ENCODE results near the gene STPG1. TPM values are rescaled to one million over a fixed set of nuclear protein-coding genes. Genes with fewer than 3 reads are reported as not detected.

Gene STPG1
- total RNA-seq, 2 donors from 2014 or later, result 9.8 to 10.8 TPM

GRCh38 chr1:24341260-24341659 is 72.3 kb downstream of the STPG1 start:
- no peak for DNase-seq (ENCODE audit: low spot score)
- WGBS, result 88% methylated on average over 8 of the region's 8 CpGs
- Histone ChIP-seq H3K36me3 (no peaks in the 10 kb centered on the region), H3K4me1 (replicated peaks) (peaks cover 9% of the 10 kb centered on the region), H3K27me3 (replicated peaks; ENCODE audit: insufficient read depth) (no peaks in the 10 kb centered on the region), H3K9me3 (no peaks in the 10 kb centered on the region), H3K27ac (no peak overlapping the region), H3K4me3 (no peak overlapping the region)
- intact Hi-C loops (cut with DNase I), result no loop called here
- TF ChIP-seq CTCF (IDR thresholded peaks at IDR 0.05) (no peak), POLR2AphosphoS5 (IDR thresholded peaks at IDR 0.05) (no peak), POLR2A (IDR thresholded peaks at IDR 0.05) (no peak)

GRCh38 chr1:24340770-24341169 is 72.8 kb downstream of the STPG1 start:
- intact Hi-C loops (cut with DNase I), result no loop called here
- H3K36me3 ChIP-seq, result no peaks in the 10 kb centered on the region
- TF ChIP-seq POLR2A (IDR thresholded peaks at IDR 0.05), result no peak
- TF ChIP-seq POLR2AphosphoS5 (IDR thresholded peaks at IDR 0.05), result no peak
- no peak for TF ChIP-seq CTCF (IDR thresholded peaks at IDR 0.05)
- no peaks in the 10 kb centered on the region for H3K27me3 ChIP-seq (replicated peaks; ENCODE audit: insufficient read depth)
- 73% methylated on average over 8 of the region's 8 CpGs for WGBS
- peaks cover 6% of the 10 kb centered on the region for H3K4me1 ChIP-seq (replicated peaks)
- no peak for DNase-seq (ENCODE audit: low spot score)
- H3K4me3 ChIP-seq, result no peak overlapping the region
- no peak overlapping the region for H3K27ac ChIP-seq
- no peaks in the 10 kb centered on the region for H3K9me3 ChIP-seq

GRCh38 chr1:24339996-24340395 is 73.6 kb downstream of the STPG1 start:
- intact Hi-C loops (cut with DNase I), result no loop called here
- Histone ChIP-seq H3K27ac (no peak overlapping the region), H3K9me3 (no peaks in the 10 kb centered on the region), H3K4me1 (replicated peaks) (no peaks in the 10 kb centered on the region), H3K36me3 (no peaks in the 10 kb centered on the region), H3K4me3 (no peak overlapping the region), H3K27me3 (replicated peaks; ENCODE audit: insufficient read depth) (no peaks in the 10 kb centered on the region)
- TF ChIP-seq POLR2A (IDR thresholded peaks at IDR 0.05) (no peak), POLR2AphosphoS5 (IDR thresholded peaks at IDR 0.05) (no peak), CTCF (IDR thresholded peaks at IDR 0.05) (no peak)
- 70% methylated on average over 8 of the region's 8 CpGs for WGBS
- DNase-seq (ENCODE audit: low spot score), result no peak

GRCh38 chr1:24338447-24338846 is 75.1 kb downstream of the STPG1 start:
- no peak for TF ChIP-seq POLR2AphosphoS5 (IDR thresholded peaks at IDR 0.05)
- no peak for TF ChIP-seq CTCF (IDR thresholded peaks at IDR 0.05)
- no peak for TF ChIP-seq POLR2A (IDR thresholded peaks at IDR 0.05)
- Histone ChIP-seq H3K4me1 (replicated peaks) (no peaks in the 10 kb centered on the region), H3K4me3 (no peak overlapping the region), H3K27ac (no peak overlapping the region), H3K9me3 (no peaks in the 10 kb centered on the region), H3K27me3 (replicated peaks; ENCODE audit: insufficient read depth) (no peaks in the 10 kb centered on the region), H3K36me3 (no peaks in the 10 kb centered on the region)
- DNase-seq (ENCODE audit: low spot score), result no peak
- intact Hi-C loops (cut with DNase I), result no loop called here
- 85% methylated on average over 5 of the region's 5 CpGs for WGBS

- WGBS, result 96% methylated on average over 4 of the region's 4 CpGs
- H3K9me3 ChIP-seq, result no peaks in the 10 kb centered on the region
- TF ChIP-seq POLR2AphosphoS5 (IDR thresholded peaks at IDR 0.05) (no peak), POLR2A (IDR thresholded peaks at IDR 0.05) (no peak), CTCF (IDR thresholded peaks at IDR 0.05) (no peak)
- H3K4me1 ChIP-seq (replicated peaks), result no peaks in the 10 kb centered on the region
- no peaks in the 10 kb centered on the region for H3K36me3 ChIP-seq
- no peaks in the 10 kb centered on the region for H3K27me3 ChIP-seq (replicated peaks; ENCODE audit: insufficient read depth)
- H3K4me3 ChIP-seq, result no peak overlapping the region
- H3K27ac ChIP-seq, result no peak overlapping the region
- no peak for DNase-seq (ENCODE audit: low spot score)
- intact Hi-C loops (cut with DNase I), result no loop called here
These were observed 76.1 kb downstream of the STPG1 start for GRCh38 chr1:24337455-24337854.
